ENCODE results near the gene PRTG.

DNA sequence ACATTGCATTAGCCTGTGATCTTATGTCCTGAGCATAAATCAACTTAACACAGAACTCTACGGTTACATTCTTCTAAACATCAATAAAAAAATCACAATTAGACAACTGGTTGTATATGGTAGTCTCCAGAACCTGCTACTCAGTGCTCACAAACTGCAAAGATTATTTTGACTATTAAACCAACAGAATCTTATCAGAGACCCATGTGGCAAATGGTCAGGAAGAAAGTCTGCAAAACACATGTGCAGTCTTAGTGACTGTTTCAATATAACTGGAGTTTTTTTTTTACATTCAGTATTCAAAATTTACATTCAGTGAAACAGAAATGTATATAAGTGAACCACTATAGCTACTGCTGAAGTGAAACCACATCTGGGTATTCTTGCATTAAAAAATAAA is 127.5 kb downstream of the PRTG start:
- TF ChIP-seq CTCF (IDR thresholded peaks at IDR 0.05) (no peak), ZFX (IDR thresholded peaks at IDR 0.05; ENCODE audit: borderline replicate concordance) (no peak)
